GM10248 (cell line): ENCODE data around the gene HECW1.

Experiments
- CTCF ChIA-PET: fragments of 300-600 bp; sonication (Branson Sonifier 250); formaldehyde crosslinking; extraction: SDS; loops from one replicate; lab custom pipeline; 2021; ENCODE audit warnings: antibody characterized with exemption; lab: Yijun Ruan, JAX
- POLR2A ChIA-PET: fragments of 350-650 bp; sonication (Branson Sonifier 250); formaldehyde crosslinking; extraction: SDS; loops from one replicate; lab custom pipeline; 2020; ENCODE audit warnings: antibody characterized with exemption; lab: Yijun Ruan, JAX
- DNase-seq: peaks from one replicate; pipeline ENCODE4 v3.0.0; 2012; ENCODE audit errors: extremely low spot score
- TF ChIP-seq, protein P1 (sequence below): IDR thresholded peaks from 2 replicates; pipeline ENCODE4 v1.5.1; 2012; ENCODE audit warnings: mild to moderate bottlenecking, low read depth; ENCODE audit errors: extremely low read depth, missing control alignments, control extremely low read depth

Gene HECW1

DNA sequence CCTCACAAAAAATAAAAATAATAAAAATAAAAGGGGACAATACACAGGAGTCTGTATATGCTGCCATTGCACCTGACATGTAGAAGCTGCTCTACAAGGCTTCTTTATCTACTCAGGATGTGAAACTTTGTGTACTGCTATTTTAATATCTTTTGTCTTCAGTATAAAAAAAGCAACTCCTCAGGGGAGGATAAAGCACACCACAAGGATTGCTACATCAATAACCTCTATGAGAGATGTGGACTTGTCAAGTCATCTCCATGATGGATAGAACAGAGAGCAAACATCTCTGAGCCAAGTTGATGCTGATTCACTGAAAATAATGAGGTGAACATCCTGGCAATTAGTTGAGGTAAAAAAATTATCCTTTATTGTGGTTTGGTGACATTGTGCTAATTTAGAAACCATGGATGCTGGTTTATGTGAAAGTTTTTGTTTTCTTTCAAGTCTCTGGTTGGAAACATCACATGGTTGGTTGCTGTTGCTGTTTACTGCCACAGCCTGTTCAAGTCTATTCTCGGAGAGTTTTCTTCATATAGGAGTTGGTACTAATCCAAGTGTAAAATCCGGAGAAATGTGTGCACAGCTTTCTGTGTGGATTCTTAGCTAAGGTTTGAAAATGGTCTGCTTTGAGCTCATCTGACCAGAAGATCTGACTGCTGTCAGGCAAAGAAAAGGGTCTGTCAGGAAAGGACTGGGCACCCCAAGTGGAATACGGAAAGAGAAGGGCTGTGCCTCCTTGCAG is 1.5 kb upstream of the HECW1 start:
- POLR2A ChIA-PET: interaction anchor here (0.6 kb wide), 1 partner anchor 15 kb away, joined by 5 read pairs; no protein-coding TSS in a partner anchor
- CTCF ChIA-PET: interaction anchor here (1.4 to 1.6 kb wide), 2 partner anchors 34 to 169 kb away, joined by 4 read pairs; no protein-coding TSS in a partner anchor
- no peak for DNase-seq
- TF ChIP-seq, protein P1, sequence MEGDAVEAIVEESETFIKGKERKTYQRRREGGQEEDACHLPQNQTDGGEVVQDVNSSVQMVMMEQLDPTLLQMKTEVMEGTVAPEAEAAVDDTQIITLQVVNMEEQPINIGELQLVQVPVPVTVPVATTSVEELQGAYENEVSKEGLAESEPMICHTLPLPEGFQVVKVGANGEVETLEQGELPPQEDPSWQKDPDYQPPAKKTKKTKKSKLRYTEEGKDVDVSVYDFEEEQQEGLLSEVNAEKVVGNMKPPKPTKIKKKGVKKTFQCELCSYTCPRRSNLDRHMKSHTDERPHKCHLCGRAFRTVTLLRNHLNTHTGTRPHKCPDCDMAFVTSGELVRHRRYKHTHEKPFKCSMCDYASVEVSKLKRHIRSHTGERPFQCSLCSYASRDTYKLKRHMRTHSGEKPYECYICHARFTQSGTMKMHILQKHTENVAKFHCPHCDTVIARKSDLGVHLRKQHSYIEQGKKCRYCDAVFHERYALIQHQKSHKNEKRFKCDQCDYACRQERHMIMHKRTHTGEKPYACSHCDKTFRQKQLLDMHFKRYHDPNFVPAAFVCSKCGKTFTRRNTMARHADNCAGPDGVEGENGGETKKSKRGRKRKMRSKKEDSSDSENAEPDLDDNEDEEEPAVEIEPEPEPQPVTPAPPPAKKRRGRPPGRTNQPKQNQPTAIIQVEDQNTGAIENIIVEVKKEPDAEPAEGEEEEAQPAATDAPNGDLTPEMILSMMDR: no peak

DNA sequence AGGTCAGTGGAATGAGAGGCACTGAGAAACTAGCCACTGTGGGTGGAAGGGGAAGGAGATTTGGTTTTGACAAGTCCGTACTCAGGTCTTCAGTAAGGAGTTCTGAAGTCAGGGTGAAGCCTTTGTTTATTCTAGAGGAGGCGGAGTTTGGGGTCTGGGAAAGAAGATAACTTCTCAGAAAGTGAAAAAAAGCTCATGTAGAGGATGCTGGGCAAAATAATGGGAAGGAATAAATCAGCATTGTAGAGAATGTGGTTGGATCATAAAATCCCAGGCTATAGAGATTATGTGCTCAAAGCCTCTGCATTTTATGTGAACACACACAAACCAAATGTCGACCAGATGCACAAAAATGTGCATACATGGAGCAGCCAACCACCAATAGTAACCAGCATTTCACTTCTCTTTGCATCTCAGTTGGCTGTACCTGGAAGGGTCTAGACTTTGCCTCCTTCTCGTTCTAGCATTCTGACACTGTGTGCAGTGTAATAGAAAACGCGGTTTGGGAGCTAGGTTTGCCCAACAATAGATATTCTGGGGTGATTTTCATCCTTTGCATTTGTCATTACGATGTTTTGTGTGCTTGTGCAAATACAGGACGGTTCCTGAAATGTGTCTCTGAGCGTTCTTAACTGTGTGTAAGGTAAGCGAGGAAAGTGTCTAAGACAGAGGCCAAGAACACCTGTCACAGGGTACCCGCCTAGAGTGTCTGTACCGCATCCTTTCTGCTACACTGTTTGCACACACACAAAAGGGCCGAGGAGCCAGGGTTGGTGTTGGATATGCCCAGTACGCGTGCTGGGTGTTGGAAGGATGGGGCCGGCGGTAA is 603 bp upstream of the HECW1 start:
- ChIA-PET POLR2A (interaction anchor here (0.6 kb wide), 1 partner anchor 14 kb away, joined by 5 read pairs; no protein-coding TSS in a partner anchor), CTCF (interaction anchor here (1.4 kb wide), 1 partner anchor 35 kb away, joined by 4 read pairs; no protein-coding TSS in a partner anchor)
- TF ChIP-seq, protein P1: no peak
- no peak for DNase-seq

DNA sequence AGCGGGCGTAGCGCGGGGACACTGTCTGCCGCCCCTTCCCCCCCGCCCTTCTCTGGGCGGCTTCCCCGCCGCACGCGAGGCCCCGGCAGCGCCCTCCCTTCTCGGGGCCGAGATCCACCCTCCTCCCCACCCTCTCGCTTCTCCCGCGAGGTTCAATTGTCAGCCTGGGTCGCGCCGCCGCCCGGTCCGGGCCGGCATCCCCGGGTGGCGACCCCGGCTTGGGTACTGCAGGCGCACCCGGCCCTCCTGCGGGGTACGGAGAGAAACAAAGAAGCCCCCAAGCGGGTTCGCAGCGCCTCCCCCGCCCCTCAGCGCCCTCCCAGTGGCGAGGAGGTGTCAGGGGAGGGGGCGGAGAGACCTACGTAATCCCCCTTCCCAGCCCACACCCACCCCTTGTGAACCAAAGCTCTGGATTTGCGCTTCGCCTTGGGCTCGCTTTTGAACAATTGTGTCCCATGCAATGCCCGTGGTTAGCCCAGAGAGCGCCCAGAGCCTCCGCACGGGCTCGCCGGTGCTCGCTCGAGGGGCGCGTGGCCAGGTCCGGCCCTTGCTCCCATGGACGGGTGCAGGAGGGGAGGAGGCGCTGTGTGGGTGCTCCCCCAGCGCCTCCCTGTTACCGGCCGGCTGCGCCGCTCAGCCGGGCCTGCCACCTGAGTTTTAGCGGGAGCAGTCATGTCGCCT is 634 bp downstream of the HECW1 start:
- POLR2A ChIA-PET: no interaction called here
- CTCF ChIA-PET: interaction anchor here (1.0 kb wide), 1 partner anchor 172 kb away, joined by 3 read pairs; no protein-coding TSS in a partner anchor
- DNase-seq: peak; percentile 45
- TF ChIP-seq, protein P1: no peak

DNA sequence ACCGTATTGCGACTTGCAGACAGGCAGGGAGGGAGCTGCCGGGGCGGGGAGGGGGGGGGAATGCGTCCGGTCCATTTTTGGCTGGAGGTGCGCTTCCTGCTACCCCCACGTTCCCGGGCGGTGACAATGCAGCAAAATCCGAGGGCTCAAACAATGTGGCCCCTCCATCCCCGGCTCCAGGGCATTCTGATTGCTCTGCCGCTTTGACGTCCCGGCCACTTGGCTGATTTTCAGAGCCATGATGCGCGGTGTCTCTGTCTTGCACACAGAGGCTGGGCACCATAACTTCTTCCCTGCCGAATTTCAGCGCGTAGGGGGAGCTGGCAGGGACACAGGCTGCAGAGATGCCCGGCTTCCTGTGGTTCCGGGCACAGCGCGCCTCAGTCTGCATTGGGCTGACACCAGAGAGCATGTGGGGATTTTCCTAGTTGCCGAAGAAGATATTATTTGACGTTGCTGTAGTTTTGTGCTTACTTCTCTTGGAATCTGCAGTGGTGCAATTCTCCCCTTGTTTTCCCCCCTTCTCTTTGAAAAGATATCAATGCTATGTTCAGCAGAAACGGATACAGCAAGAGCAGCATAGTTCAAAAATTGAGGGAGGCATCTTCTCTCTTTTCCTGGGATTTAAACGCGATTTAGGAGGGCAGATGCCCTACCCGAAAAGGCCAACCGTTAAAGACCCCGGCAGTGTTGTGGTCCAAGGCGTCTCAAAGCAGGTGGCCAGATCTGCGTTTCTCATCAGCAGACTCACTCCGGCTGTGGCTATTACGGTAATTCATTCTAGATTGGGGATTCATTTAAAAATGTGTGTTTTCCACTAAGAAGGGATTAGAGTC is 1.4 kb downstream of the HECW1 start:
- POLR2A ChIA-PET: no interaction called here
- CTCF ChIA-PET: interaction anchor here (1.0 to 1.5 kb wide), 2 partner anchors 10 to 172 kb away, joined by 3 read pairs; no protein-coding TSS in a partner anchor

DNA sequence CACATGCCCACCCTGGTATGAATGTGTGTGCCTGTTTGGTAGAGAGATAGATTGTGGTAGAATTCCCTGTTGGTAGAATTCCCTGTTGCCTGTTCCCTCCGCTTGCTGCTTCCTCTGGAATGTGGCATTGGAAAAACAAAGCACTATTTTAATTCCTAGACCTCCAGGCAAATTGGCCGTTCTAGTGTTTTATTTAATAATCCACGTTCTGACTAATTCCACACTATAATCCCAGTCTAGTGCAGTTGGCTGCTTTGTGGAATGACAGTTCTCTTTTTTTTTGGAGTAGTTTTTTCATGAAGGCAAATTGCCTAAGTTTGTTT is 2.0 kb downstream of the HECW1 start:
- no peak for DNase-seq
- ChIA-PET CTCF (interaction anchor here (1.5 kb wide), 1 partner anchor 10 kb away, joined by 3 read pairs; no protein-coding TSS in a partner anchor), POLR2A (no interaction called here)
- TF ChIP-seq, protein P1: no peak

More for the DNA sequence above, 1.4 kb downstream of the HECW1 start:
- TF ChIP-seq, protein P1: no peak
- DNase-seq: no peak
